IPS-15b (cell line): ENCODE results near the gene GPLD1.
"Not testable (repeated sequence)": the region's sequence is repeated elsewhere in the genome, so short reads cannot be mapped to it uniquely, and the experiment has no call there.

Source experiments
- H3K27me3 ChIP-seq: one replicate; pipeline ENCODE4 v1.6.1; 2013; ENCODE audit warnings: low read length; ENCODE audit not compliant: control insufficient read depth, insufficient read depth
- H3K36me3 ChIP-seq: one replicate; pipeline ENCODE4 v1.6.1; 2013; ENCODE audit warnings: low read length; ENCODE audit not compliant: control insufficient read depth, insufficient read depth
- H3K4me1 ChIP-seq: one replicate; pipeline ENCODE4 v1.6.1; 2013; ENCODE audit warnings: mild to moderate bottlenecking, low read length; ENCODE audit not compliant: control insufficient read depth, insufficient read depth
- H3K4me3 ChIP-seq: one replicate; pipeline ENCODE4 v1.5.1; 2013; ENCODE audit warnings: low read depth, low read length
- H3K9ac ChIP-seq: one replicate; pipeline ENCODE4 v1.6.1; 2013; ENCODE audit warnings: low read depth, mild to moderate bottlenecking, low read length
- H3K9me3 ChIP-seq: one replicate; pipeline ENCODE4 v1.6.1; 2013; ENCODE audit warnings: mild to moderate bottlenecking, low read length; ENCODE audit not compliant: control insufficient read depth, insufficient read depth

Gene GPLD1

DNA sequence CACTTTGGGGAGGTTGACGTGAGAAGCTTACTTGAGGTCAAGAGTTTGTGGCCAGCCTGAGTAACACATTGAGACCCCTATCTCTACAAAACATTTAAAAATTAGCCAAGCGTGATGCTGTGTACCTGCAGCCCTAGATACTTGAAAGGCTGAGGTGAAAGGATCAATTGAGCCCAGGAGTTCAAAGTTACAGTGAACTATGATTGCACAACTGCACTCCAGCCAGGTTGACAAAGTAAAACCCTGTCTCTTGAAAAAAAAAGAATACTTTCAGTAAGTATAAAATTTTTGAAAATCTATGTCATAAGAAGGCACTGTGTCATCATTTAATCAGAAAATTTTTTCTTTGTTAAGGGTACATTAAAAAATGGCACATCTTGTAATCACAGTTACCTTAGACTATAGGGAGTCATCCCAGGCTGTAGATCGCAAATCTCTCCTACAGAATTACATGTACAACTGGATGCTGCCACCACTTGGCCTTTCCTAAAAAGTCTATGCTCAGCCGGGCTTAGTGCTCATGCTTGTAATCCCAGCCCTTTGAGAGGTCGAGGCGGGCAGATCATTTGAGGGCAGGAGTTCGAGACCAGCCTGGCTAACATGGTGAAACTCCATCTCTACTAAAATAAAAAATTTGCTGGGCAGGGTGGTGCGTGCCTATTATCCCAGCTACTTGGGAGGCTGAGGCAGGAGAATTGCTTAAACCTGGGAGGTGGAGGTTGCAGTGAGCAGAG is 103.7 kb downstream of the GPLD1 start:
- Histone ChIP-seq H3K9me3 (no peaks in the 10 kb centered on the region), H3K9ac (no peak overlapping the region), H3K27me3 (no peaks in the 10 kb centered on the region), H3K4me1 (no peaks in the 10 kb centered on the region), H3K36me3 (no peaks in the 10 kb centered on the region), H3K4me3 (no peak overlapping the region)

GRCh38 chr6:24384369-24385130 is 104.8 kb downstream of the GPLD1 start:
- H3K36me3 ChIP-seq, H3K4me3 ChIP-seq, H3K9ac ChIP-seq, H3K27me3 ChIP-seq, H3K4me1 ChIP-seq, H3K9me3 ChIP-seq: not testable (repeated sequence)

DNA sequence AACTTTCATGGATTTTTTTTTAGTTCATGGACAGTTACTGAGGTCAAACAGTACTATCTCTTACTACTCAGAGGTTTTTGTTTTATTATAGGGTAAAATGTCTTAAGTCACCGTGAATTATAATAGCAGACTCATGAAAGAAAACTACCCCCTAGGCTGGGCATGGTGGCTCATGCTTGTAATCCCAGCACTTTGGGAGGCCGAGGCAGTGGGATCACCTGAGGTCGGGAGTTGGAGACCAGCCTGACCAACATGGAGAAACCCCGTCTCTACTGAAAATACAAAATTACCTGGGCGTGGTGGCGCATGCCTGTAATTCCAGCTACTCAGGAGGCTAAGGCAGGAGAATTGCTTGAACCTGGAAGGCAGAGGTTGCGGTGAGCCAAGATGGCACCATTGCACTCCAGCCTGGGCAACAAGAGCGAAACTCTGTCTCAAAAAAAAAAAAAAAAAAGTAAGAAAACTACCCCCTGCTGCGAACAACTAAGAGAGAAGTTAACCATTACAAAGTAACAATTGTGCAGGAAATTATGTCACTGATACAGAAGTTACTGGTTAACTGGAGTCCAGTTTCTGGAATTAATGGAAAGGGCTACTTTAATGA is 106.4 kb downstream of the GPLD1 start:
- not testable (repeated sequence) for H3K9ac ChIP-seq, H3K4me1 ChIP-seq, H3K4me3 ChIP-seq

DNA sequence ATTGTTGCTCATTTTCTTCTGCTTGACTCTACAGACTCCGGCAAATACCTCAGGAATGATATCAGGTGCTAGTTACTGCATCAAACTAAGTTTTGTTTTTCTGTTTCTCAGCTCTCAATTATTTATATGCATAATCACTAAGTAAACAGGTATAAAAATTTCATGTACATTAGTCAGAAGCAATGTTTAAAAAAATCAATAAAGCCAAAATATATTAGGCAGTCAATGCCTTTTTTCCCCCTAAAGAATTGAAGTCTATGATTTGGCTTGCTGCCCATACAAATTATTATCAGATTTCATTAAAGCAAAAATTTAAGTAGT is 107.2 kb downstream of the GPLD1 start:
- no peak overlapping the region for H3K4me3 ChIP-seq
- no peaks in the 10 kb centered on the region for H3K9me3 ChIP-seq
- H3K9ac ChIP-seq: no peak overlapping the region
- H3K36me3 ChIP-seq: no peaks in the 10 kb centered on the region
- H3K4me1 ChIP-seq: no peaks in the 10 kb centered on the region
- no peaks in the 10 kb centered on the region for H3K27me3 ChIP-seq

More for the DNA sequence above, 106.4 kb downstream of the GPLD1 start:
- H3K36me3 ChIP-seq, H3K9me3 ChIP-seq, H3K27me3 ChIP-seq: not testable (repeated sequence)

GRCh38 chr6:24381476-24382219 is 107.7 kb downstream of the GPLD1 start:
- Histone ChIP-seq H3K9me3 (no peaks in the 10 kb centered on the region), H3K9ac (no peak overlapping the region)

DNA sequence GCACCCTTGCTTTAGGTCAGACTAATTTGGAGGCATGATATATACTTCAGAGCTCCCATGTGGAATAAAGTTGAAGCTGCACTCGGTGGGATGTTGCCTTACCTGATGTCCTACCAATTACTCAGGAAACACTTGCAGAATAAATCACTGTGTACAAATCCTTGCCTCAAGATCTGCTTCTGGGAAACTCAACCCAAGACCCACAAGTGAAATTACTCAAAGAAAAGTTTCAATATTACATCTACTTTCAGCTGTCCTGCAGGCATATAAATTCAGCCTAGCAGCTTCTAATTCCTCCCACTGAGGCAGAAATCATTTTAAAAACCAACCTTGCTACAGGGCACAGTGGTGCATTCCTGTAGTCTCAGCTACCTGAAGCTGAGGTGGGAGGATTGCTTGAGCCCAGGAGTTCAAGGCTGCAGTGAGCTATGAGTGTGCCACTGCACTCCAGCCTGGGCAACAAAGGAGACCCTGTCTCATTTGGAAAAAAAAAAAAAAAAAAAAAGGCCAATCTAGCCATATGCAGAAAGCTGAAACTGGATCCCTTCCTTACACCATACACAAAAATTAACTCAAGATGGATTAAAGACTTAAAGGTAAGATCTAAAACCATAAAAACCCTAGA is 110.8 kb downstream of the GPLD1 start:
- no peaks in the 10 kb centered on the region for H3K4me1 ChIP-seq
- no peak overlapping the region for H3K4me3 ChIP-seq
- no peaks in the 10 kb centered on the region for H3K36me3 ChIP-seq
- H3K9me3 ChIP-seq: no peaks in the 10 kb centered on the region
- no peak overlapping the region for H3K9ac ChIP-seq
- no peaks in the 10 kb centered on the region for H3K27me3 ChIP-seq

More at GRCh38 chr6:24381476-24382219, 107.7 kb downstream of the GPLD1 start:
- Histone ChIP-seq H3K4me3 (no peak overlapping the region), H3K27me3 (no peaks in the 10 kb centered on the region), H3K36me3 (no peaks in the 10 kb centered on the region), H3K4me1 (no peaks in the 10 kb centered on the region)
